C4-2B (cell line): Measurements from ENCODE around the gene TRIO.

Source experiments
- CTCF ChIP-seq: fragments of 450-650 bp; conservative IDR thresholded peaks from 2 replicates; pipeline ENCODE4 v1.5.1; 2017; ENCODE audit warnings: mild to moderate bottlenecking
- ZFX ChIP-seq: fragments of 450-650 bp; IDR thresholded peaks from 2 replicates; pipeline ENCODE4 v1.6.1; 2017

DNA sequence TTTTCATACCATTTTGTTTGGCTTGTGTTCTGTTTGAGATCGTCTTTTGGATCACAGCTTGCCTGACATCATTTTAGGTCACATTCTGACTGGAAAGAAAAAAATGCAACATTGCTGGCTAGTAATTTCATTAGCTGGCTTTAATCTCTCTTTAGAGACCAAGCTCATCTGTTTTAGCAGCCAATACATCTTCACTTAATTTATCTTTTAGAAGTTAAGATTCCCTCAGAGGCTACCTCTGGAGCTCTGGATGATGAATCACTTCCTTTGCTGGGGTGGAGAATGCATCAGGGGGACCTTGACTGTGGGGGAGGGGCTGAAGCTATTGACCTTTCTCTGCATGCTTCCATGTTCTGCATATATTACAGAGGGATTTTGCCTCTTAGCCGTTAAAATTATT lies 256.9 kb downstream of the TRIO start:
- TF ChIP-seq CTCF: no peak
- no peak for TF ChIP-seq ZFX
